GM10248 (cell line): Measurements from ENCODE around the gene MAP7D2.

Experiments used
- CTCF ChIA-PET: fragments of 300-600 bp; sonication (Branson Sonifier 250); formaldehyde crosslinking; extraction: SDS; loops from one replicate; lab custom pipeline; 2021; ENCODE audit warnings: antibody characterized with exemption; lab: Yijun Ruan, JAX
- POLR2A ChIA-PET: fragments of 350-650 bp; sonication (Branson Sonifier 250); formaldehyde crosslinking; extraction: SDS; loops from one replicate; lab custom pipeline; 2020; ENCODE audit warnings: antibody characterized with exemption; lab: Yijun Ruan, JAX
- DNase-seq: peaks from one replicate; pipeline ENCODE4 v3.0.0; 2012; ENCODE audit errors: extremely low spot score
- TF ChIP-seq, protein P1 (sequence below): IDR thresholded peaks from 2 replicates; pipeline ENCODE4 v1.5.1; 2012; ENCODE audit warnings: mild to moderate bottlenecking, low read depth; ENCODE audit errors: extremely low read depth, missing control alignments, control extremely low read depth

MAP7D2 gene

DNA sequence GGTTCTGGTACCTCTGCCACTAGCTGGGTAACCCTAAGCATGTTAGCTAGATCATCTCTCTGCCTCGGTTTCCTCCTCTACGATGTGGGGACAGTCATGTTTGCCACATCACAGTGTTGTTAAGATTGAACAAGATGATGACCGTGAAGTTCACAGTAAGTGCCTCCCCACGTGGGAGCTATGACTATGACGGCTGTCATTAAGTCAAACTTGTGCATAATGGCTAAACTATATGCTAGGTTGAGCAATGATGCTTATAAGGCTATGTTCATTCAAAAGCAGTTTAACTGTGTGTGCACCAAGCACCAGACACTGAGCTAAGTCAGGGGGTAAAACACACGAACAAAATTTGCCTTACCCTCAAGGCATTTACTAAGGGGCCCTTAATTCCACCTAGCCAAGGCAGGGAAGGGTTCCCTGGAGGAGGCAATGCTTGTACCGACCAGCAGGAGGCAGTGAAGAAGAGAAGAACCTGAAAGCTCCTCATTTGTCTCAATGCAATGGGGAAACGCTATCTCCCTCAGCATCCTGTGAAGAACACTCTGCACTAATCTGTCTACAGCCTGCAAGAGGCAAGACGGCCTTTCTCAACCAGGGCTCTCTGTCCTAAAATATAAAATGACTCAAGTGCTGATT, 52.9 kb downstream of the MAP7D2 start:
- POLR2A ChIA-PET: no interaction called here
- TF ChIP-seq, protein P1, sequence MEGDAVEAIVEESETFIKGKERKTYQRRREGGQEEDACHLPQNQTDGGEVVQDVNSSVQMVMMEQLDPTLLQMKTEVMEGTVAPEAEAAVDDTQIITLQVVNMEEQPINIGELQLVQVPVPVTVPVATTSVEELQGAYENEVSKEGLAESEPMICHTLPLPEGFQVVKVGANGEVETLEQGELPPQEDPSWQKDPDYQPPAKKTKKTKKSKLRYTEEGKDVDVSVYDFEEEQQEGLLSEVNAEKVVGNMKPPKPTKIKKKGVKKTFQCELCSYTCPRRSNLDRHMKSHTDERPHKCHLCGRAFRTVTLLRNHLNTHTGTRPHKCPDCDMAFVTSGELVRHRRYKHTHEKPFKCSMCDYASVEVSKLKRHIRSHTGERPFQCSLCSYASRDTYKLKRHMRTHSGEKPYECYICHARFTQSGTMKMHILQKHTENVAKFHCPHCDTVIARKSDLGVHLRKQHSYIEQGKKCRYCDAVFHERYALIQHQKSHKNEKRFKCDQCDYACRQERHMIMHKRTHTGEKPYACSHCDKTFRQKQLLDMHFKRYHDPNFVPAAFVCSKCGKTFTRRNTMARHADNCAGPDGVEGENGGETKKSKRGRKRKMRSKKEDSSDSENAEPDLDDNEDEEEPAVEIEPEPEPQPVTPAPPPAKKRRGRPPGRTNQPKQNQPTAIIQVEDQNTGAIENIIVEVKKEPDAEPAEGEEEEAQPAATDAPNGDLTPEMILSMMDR: no peak
- CTCF ChIA-PET: interaction anchor here (1.2 kb wide), 2 partner anchors 21 to 692 kb away, joined by 3 read pairs; no protein-coding TSS in a partner anchor
- no peak for DNase-seq

DNA sequence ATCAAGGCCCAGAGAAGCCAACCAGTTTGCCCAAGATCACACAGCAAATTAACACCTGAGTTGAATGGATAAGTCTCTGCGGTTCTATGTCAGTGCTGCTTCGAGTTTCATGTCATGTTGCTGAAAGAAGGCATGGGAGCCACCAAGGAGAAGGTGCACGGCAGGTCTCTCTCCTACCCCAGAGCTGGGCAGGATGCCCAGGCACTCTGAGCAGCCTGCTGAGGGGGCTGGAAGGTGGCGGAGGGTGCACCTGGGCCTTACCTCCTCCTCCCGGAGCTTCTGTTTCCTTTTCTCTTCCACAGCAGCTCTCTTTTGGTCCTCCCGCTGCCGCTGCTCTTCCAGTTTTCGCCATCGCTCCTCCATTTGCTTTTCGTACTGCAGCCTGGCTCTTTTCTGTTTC, 53.6 kb downstream of the MAP7D2 start:
- ChIA-PET POLR2A (no interaction called here), CTCF (interaction anchor here (1.2 kb wide), 2 partner anchors 22 to 691 kb away, joined by 3 read pairs; no protein-coding TSS in a partner anchor)
- DNase-seq: no peak
- TF ChIP-seq, protein P1: no peak

DNA sequence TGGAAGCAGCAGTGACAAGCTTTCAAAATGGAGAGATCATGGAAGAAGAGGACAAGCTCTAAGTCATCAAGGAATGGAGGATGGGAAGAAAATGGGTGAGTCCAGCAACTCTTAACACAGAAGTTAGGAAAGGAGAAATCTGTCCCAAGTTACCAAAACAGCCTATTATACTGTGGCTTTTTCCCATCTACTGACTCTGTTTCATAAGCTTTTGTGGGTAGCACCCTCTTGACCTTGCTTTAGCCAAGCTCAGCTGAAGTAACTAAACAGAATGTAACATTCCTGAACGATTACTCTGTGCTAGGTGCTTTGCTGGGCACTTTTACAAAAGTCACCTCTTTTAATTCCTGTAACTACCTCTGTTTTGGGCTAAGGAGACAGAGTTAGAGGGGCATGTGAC, 54.9 kb downstream of the MAP7D2 start:
- TF ChIP-seq, protein P1: no peak
- ChIA-PET POLR2A (no interaction called here), CTCF (interaction anchor here (0.9 to 2.4 kb wide), 2 partner anchors 157 to 690 kb away, joined by 4 to 8 read pairs; no protein-coding TSS in a partner anchor)
- no peak for DNase-seq

GRCh38 chrX:20060961-20061748, 55.6 kb downstream of the MAP7D2 start:
- TF ChIP-seq, protein P1: no peak
- POLR2A ChIA-PET: no interaction called here
- CTCF ChIA-PET: interaction anchor here (2.4 kb wide), 1 partner anchor 689 kb away, joined by 8 read pairs; no protein-coding TSS in a partner anchor
- DNase-seq: no peak

GRCh38 chrX:20059467-20060128, 57.1 kb downstream of the MAP7D2 start:
- ChIA-PET CTCF (interaction anchor here (0.9 kb wide), 1 partner anchor 8 kb away, joined by 4 read pairs; no protein-coding TSS in a partner anchor), POLR2A (no interaction called here)
- no peak for DNase-seq
- TF ChIP-seq, protein P1: no peak

GRCh38 chrX:20057479-20057878, 59.2 kb downstream of the MAP7D2 start:
- TF ChIP-seq, protein P1: no peak
- POLR2A ChIA-PET: no interaction called here
- CTCF ChIA-PET: interaction anchor here (1.1 kb wide), 1 partner anchor 11 kb away, joined by 3 read pairs; no protein-coding TSS in a partner anchor
- DNase-seq: no peak
